Endothelial cell of umbilical vein (primary cell): Measurements from ENCODE around the gene NOP10. TPM values are rescaled to one million over a fixed set of nuclear protein-coding genes. Genes with fewer than 3 reads are reported as not detected.

Source experiments
- BruUV-seq: library from RNA; stranded (reverse); fragments of 400-500 nt; replicated peaks from 2 replicates; lab custom pipeline; 2021; lab: Mats Ljungman, UMichigan
- CTCF ChIA-PET: fragments of 300-600, 350-600 bp; sonication (Branson Sonifier 250); formaldehyde crosslinking; loops from one replicate; lab custom pipeline; 2021; ENCODE audit warnings: antibody characterized with exemption, inconsistent platforms; lab: Charles Lee
- POLR2A ChIA-PET: fragments of 300-600, 350-600 bp; sonication (Branson Sonifier 250); formaldehyde crosslinking; loops from one replicate; lab custom pipeline; 2021; ENCODE audit warnings: antibody characterized with exemption, inconsistent platforms; lab: Charles Lee
- DNase-seq: peaks from one replicate; pipeline ENCODE4 v3.0.0-alpha.2; 2011; ENCODE audit warnings: low read depth, low spot score
- FAIRE-seq: peaks from 2 replicates; lab custom pipeline; 2011; peaks lifted over from hg19 to GRCh38; lab: Jason Lieb, UNC
- H2AFZ ChIP-seq: 2 replicates; pipeline ENCODE4 v1.6.0; 2012; ENCODE audit warnings: low read depth, low read length, control low read depth, inconsistent platforms
- H3K27ac ChIP-seq: 2 replicates; pipeline ENCODE4 v1.5.1; 2011; ENCODE audit warnings: low read depth, mild to moderate bottlenecking, control low read depth, low read length, moderate library complexity; ENCODE audit not compliant: insufficient read depth
- H3K27me3 ChIP-seq, 2 experiments: 2 replicates each; pipeline versions ENCODE4 v1.6.0 to v1.6.1; 2011; ENCODE audit warnings: low read length in 2 of 2, mixed read lengths in 1 of 2; ENCODE audit not compliant: control insufficient read depth in 2 of 2, insufficient read depth in 2 of 2
- H3K36me3 ChIP-seq, 2 experiments: 2 replicates in 1 of 2; 3 replicates in 1 of 2; pipeline ENCODE4 v1.5.1; 2011; ENCODE audit warnings: low read length in 2 of 2, mild to moderate bottlenecking in 1 of 2, moderate library complexity in 1 of 2; ENCODE audit not compliant: control insufficient read depth in 2 of 2, insufficient read depth in 2 of 2; ENCODE audit errors: extremely low read depth in 1 of 2
- H3K4me1 ChIP-seq: 3 replicates; pipeline ENCODE4 v1.5.1; 2011; ENCODE audit warnings: mild to moderate bottlenecking, low read length; ENCODE audit not compliant: control insufficient read depth, insufficient read depth; ENCODE audit errors: extremely low read depth
- H3K4me2 ChIP-seq: 2 replicates; pipeline ENCODE4 v1.6.1; 2011; ENCODE audit warnings: low read length, control low read depth, mixed read lengths; ENCODE audit not compliant: insufficient read depth
- H3K4me3 ChIP-seq, 3 experiments: fragments of 200-600 bp in 1 of 3; sonication (generic), shearing (Covaris generic) in 1 of 3; replicated peaks in 1 of 3; 2 replicates each; pipeline ENCODE4 v1.5.1; 2011 to 2016; ENCODE audit warnings: control low read depth in 3 of 3, low read length in 3 of 3, mild to moderate bottlenecking in 2 of 3, inconsistent platforms in 1 of 3, low read depth in 1 of 3, moderate library complexity in 1 of 3; ENCODE audit not compliant: insufficient read depth in 1 of 3
- H3K79me2 ChIP-seq: 2 replicates; pipeline ENCODE4 v1.6.0; 2012; ENCODE audit warnings: low read length, inconsistent platforms; ENCODE audit not compliant: control insufficient read depth, insufficient read depth
- H3K9ac ChIP-seq: replicated peaks from 2 replicates; pipeline ENCODE3; 2011; ENCODE audit warnings: low read length, control low read depth; ENCODE audit not compliant: insufficient read depth; ENCODE audit errors: extremely low read depth
- H3K9me1 ChIP-seq: replicated peaks from 3 replicates; pipeline ENCODE4 v1.6.0; 2011; ENCODE audit warnings: mild to moderate bottlenecking, low read length; ENCODE audit not compliant: control insufficient read depth, insufficient read depth; ENCODE audit errors: extremely low read depth
- H3K9me3 ChIP-seq: replicated peaks from 2 replicates; pipeline ENCODE4 v1.5.1; 2012; ENCODE audit warnings: low read length, inconsistent platforms; ENCODE audit not compliant: control insufficient read depth, insufficient read depth
- H4K20me1 ChIP-seq: replicated peaks from 2 replicates; pipeline ENCODE3; 2011; ENCODE audit warnings: mild to moderate bottlenecking, low read length; ENCODE audit not compliant: control insufficient read depth, insufficient read depth; ENCODE audit errors: extremely low read depth
- CTCF ChIP-seq, 2 donors: IDR thresholded peaks; 1 replicate in 1 of 2; 2 replicates in 1 of 2; pipeline ENCODE4 v1.5.1; 2011; ENCODE audit warnings: low read length in 2 of 2, mild to moderate bottlenecking in 2 of 2, moderate library complexity in 2 of 2, control low read depth in 1 of 2, inconsistent platforms in 1 of 2, low read depth in 1 of 2; ENCODE audit not compliant: insufficient read depth in 1 of 2; ENCODE audit errors: extremely low read depth in 1 of 2
- EZH2 ChIP-seq: IDR thresholded peaks from 2 replicates; pipeline ENCODE4 v1.6.1; 2012; ENCODE audit warnings: borderline replicate concordance, low read depth, mild to moderate bottlenecking, moderate library complexity, low read length, inconsistent platforms; ENCODE audit not compliant: severe bottlenecking
- JUN ChIP-seq: IDR thresholded peaks from 2 replicates; pipeline ENCODE4 v1.6.1; 2011; ENCODE audit warnings: borderline replicate concordance, low read depth; ENCODE audit not compliant: insufficient read length, insufficient read depth
- MAX ChIP-seq: IDR thresholded peaks from 2 replicates; pipeline ENCODE4 v1.6.1; 2011; ENCODE audit not compliant: insufficient read depth, insufficient read length
- MYC ChIP-seq: IDR thresholded peaks from one replicate; pipeline ENCODE4 v1.6.1; 2011; ENCODE audit warnings: mild to moderate bottlenecking, low read depth, low read length
- POLR2A ChIP-seq: IDR thresholded peaks from 2 replicates; pipeline ENCODE4 v1.6.1; 2012; ENCODE audit warnings: low read depth, mild to moderate bottlenecking, control low read depth, low read length
- POLR2AphosphoS5 ChIP-seq: IDR thresholded peaks from 2 replicates; pipeline ENCODE4 v1.6.1; 2012; ENCODE audit warnings: low read depth, mild to moderate bottlenecking, control low read depth, low read length, moderate library complexity; ENCODE audit not compliant: insufficient read depth
- dilution Hi-C: fragments of 300-500 bp; cut with MboI; formaldehyde crosslinking; loops from one replicate; pipeline ENCODE4 v1.15.0; 2019; ENCODE audit warnings: low sequenced_read_pairs; ENCODE audit not compliant: extremely low pct_ligation_motif_present
- intact Hi-C: fragments of 100-400 bp; cut with micrococcal nuclease; formaldehyde crosslinking; loops from one replicate; pipeline ENCODE4 v1.10.0; 2022
- polyA plus RNA-seq, 4 experiments: library from polyadenylated mRNA; depleted of rRNA in 3 of 4; stranded (reverse) in 3 of 4; unstranded in 1 of 4; fragments of >200 nt; gene quantifications; 2 replicates each; pipeline versions ENCODE4 v1.2.1 to v1.2.3, GENCODE V29; 2011 to 2012; ENCODE audit warnings: missing spikeins in 1 of 4
- total RNA-seq: library from RNA; stranded (reverse); gene quantifications from 2 replicates; pipeline ENCODE4 v1.2.3, GENCODE V29; 2021

The NOP10 gene
- total and polyA plus RNA-seq, 2 donors (not counting 3 experiments of a cell fraction or from before 2014, with no cell fraction given) = 225 to 710 TPM

- no TSS peak for BruUV-seq
- DNase-seq = no peak
- intact Hi-C loops = no loop called here
Observed at GRCh38 chr15:34370129-34370528, 27.2 kb upstream of the NOP10 start.

GRCh38 chr15:34367101-34368081 is 24.5 kb upstream of the NOP10 start, which contains the start of gene LPCAT4:
Gene LPCAT4 (minus strand): TSS chr15:34367196. CDS start chr15:34367100, 96 bp downstream.
- peak within 1 kb of the TSS; percentile 79 to 94 (median 83) for H3K4me3 ChIP-seq
- H3K27me3 ChIP-seq = no peaks in the 10 kb centered on the region
- DNase-seq (peak; percentile 88), FAIRE-seq (peak; percentile 92)
- no peaks in the 10 kb centered on the region for H3K9me3 ChIP-seq
- H3K27ac ChIP-seq = peak within 1 kb of the TSS; percentile 87
- dilution Hi-C loops (no loop called here), intact Hi-C loops (loop anchor here (1.0 to 2.0 kb wide), 9 partner anchors 24 to 305 kb away; partner anchors contain the start of genes GOLGA8A, GOLGA8B, KATNBL1 and NOP10)
- H3K36me3 ChIP-seq = no peaks in the 10 kb centered on the region
- BruUV-seq = TSS peak; percentile 69
- TF ChIP-seq POLR2AphosphoS5 = peak; percentile 93
- TF ChIP-seq MAX = peak; percentile 22
- no peak for TF ChIP-seq JUN
- TF ChIP-seq POLR2A = peak; percentile 93
- TF ChIP-seq CTCF (IDR thresholded peaks at IDR 0.05; ENCODE audit: extremely low read depth in 1 of 2, insufficient read depth in 1 of 2, low read depth in 1 of 2, low read length in 2 of 2) = peak; percentile 94 to 98
- CTCF ChIA-PET = interaction anchor here (0.5 to 4.4 kb wide), 30 partner anchors 8 to 305 kb away, joined by 3 to 94 read pairs (median 4); partner anchors contain the start of genes EMC4, EMC7, KATNBL1 and NOP10
- H3K4me1 ChIP-seq = peaks cover 20% of the 10 kb centered on the region
- no peaks in the 10 kb centered on the region for H3K9me1 ChIP-seq
- H4K20me1 ChIP-seq = no peaks in the 10 kb centered on the region
- POLR2A ChIA-PET = interaction anchor here (0.6 to 1.0 kb wide), 4 partner anchors 30 to 1186 kb away, joined by 3 to 5 read pairs (median 3); partner anchors contain the start of gene SLC12A6
- H3K9ac ChIP-seq = peak within 1 kb of the TSS; percentile 97
- H2AFZ ChIP-seq = peak within 1 kb of the TSS; percentile 99
- peaks cover 16% of the 10 kb centered on the region for H3K79me2 ChIP-seq
- H3K4me2 ChIP-seq = peak within 1 kb of the TSS; percentile 92

More at GRCh38 chr15:34370129-34370528, 27.2 kb upstream of the NOP10 start:
- ChIA-PET CTCF (no interaction called here), POLR2A (no interaction called here)
- TF ChIP-seq MAX = no peak
- no peak for TF ChIP-seq EZH2
- no peak for TF ChIP-seq MYC
- H3K27ac ChIP-seq = no peak overlapping the region
- no peak overlapping the region for H3K4me3 ChIP-seq
- H3K9me1 ChIP-seq = no peaks in the 10 kb centered on the region
- no peak overlapping the region for H3K4me2 ChIP-seq
- peaks cover 16% of the 10 kb centered on the region for H3K4me1 ChIP-seq
- no peak overlapping the region for H2AFZ ChIP-seq
- H3K9ac ChIP-seq = no peak overlapping the region
- H4K20me1 ChIP-seq = no peaks in the 10 kb centered on the region
- H3K27me3 ChIP-seq = no peaks in the 10 kb centered on the region
- peaks cover 11% of the 10 kb centered on the region for H3K79me2 ChIP-seq
- no peak for FAIRE-seq
- no peaks in the 10 kb centered on the region for H3K9me3 ChIP-seq
- no peaks in the 10 kb centered on the region for H3K36me3 ChIP-seq
- dilution Hi-C loops = no loop called here
